Measurements from ENCODE around the gene RGS11.

GRCh38 chr16:264440-264951 lies 11.2 kb downstream of the RGS11 start:
- no peak for TF ChIP-seq POLR2AphosphoS5 (IDR thresholded peaks at IDR 0.05; ENCODE audit: low read depth, low read length)
- no peak for TF ChIP-seq REST (IDR thresholded peaks at IDR 0.05; ENCODE audit: insufficient read depth in 1 of 2, low read depth in 2 of 2, low read length in 2 of 2)
- no peak for TF ChIP-seq TAF1 (IDR thresholded peaks at IDR 0.05; ENCODE audit: borderline replicate concordance, insufficient read depth, low read length)
- no peak for TF ChIP-seq SIN3A (IDR thresholded peaks at IDR 0.05; ENCODE audit: borderline replicate concordance, insufficient read depth, low read length)

All from PFSK-1 (cell line).